K562 (cell line): ENCODE results near the gene SCRN1. TPM values are rescaled to one million over a fixed set of nuclear protein-coding genes. Genes with fewer than 3 reads are reported as not detected.

Source experiments
- ATAC-seq: fragments of 200-7000 bp; cut with Tn5 transposase; 3 replicates; pipeline ENCODE4 v1.9.1; 2020; ENCODE audit warnings: moderate library complexity
- BruUV-seq: library from RNA; stranded (reverse); fragments of 400-500 nt; replicated peaks from 2 replicates; lab custom pipeline; 2021; lab: Mats Ljungman, UMichigan
- CTCF ChIA-PET: fragments of 300-600 bp; formaldehyde crosslinking; extraction: SDS; loops from one replicate; lab custom pipeline; 2021; ENCODE audit warnings: low intra/inter-chr PET ratio; lab: Yijun Ruan, JAX
- POLR2A ChIA-PET: fragments of 300-600, 350-650 bp; sonication (Branson Sonifier 250); formaldehyde crosslinking; extraction: SDS; loops from one replicate; lab custom pipeline; 2021; ENCODE audit warnings: antibody characterized with exemption, inconsistent platforms; lab: Yijun Ruan, JAX
- DNase-seq, 4 experiments: peaks; one replicate each; pipeline versions ENCODE4 v3.0.0 to v3.0.0-alpha.2; 2011 to 2018; ENCODE audit warnings: low spot score in 3 of 4, mixed read lengths in 3 of 4; ENCODE audit errors: extremely low read depth in 1 of 4
- FAIRE-seq: peaks from 2 replicates; lab custom pipeline; 2011; peaks lifted over from hg19 to GRCh38; lab: Jason Lieb, UNC
- H2AFZ ChIP-seq: 2 replicates; pipeline ENCODE4 v1.6.0; 2011; ENCODE audit warnings: low read depth, low read length, control low read depth, inconsistent platforms
- H3K27ac ChIP-seq: fragments of 200-600 bp; 3 replicates; pipeline ENCODE4 v1.8.0; 2011; ENCODE audit warnings: low read depth, mild to moderate bottlenecking, control low read depth, inconsistent platforms, low read length, moderate library complexity, mixed read lengths; ENCODE audit errors: extremely low read depth
- H3K27me3 ChIP-seq, 2 experiments: fragments of 300-600 bp in 1 of 2; 2 replicates in 1 of 2; 3 replicates in 1 of 2; pipeline versions ENCODE4 v1.6.0 to v1.8.0; 2011; ENCODE audit warnings: inconsistent platforms in 2 of 2, low read length in 2 of 2, mild to moderate bottlenecking in 1 of 2, mixed read lengths in 1 of 2, moderate library complexity in 1 of 2; ENCODE audit not compliant: control insufficient read depth in 2 of 2, insufficient read depth in 2 of 2
- H3K36me3 ChIP-seq: fragments of 300-600 bp; 3 replicates; pipeline ENCODE4 v1.8.0; 2011; ENCODE audit warnings: mild to moderate bottlenecking, low read length, inconsistent platforms; ENCODE audit not compliant: control insufficient read depth, insufficient read depth
- H3K4me1 ChIP-seq, 2 experiments: fragments of 200-600 bp in 1 of 2; replicated peaks in 1 of 2; 2 replicates in 1 of 2; 3 replicates in 1 of 2; pipeline versions ENCODE4 v1.5.1 to v1.8.0; 2011; ENCODE audit warnings: inconsistent platforms in 2 of 2, low read length in 2 of 2, mild to moderate bottlenecking in 1 of 2, mixed read lengths in 1 of 2, moderate library complexity in 1 of 2; ENCODE audit not compliant: control insufficient read depth in 2 of 2, insufficient read depth in 2 of 2
- H3K4me2 ChIP-seq: 2 replicates; pipeline ENCODE4 v1.6.1; 2011; ENCODE audit warnings: low read length, control low read depth, inconsistent platforms, mixed read lengths; ENCODE audit not compliant: insufficient read depth
- H3K4me3 ChIP-seq: fragments of 200-600 bp; sonication (generic), shearing (Covaris generic); 2 replicates; pipeline ENCODE4 v1.5.1; 2016; ENCODE audit warnings: control low read depth, inconsistent platforms
- H3K79me2 ChIP-seq: fragments of 200-600 bp; 3 replicates; pipeline ENCODE4 v1.8.0; 2011; ENCODE audit warnings: low read length, inconsistent platforms; ENCODE audit not compliant: control insufficient read depth, insufficient read depth
- H3K9ac ChIP-seq, 2 experiments: 2 replicates each; pipeline versions ENCODE4 v1.6.0 to v1.6.1; 2011; ENCODE audit warnings: low read depth in 2 of 2, low read length in 2 of 2, control low read depth in 1 of 2, inconsistent platforms in 1 of 2, mild to moderate bottlenecking in 1 of 2, mixed read lengths in 1 of 2; ENCODE audit not compliant: insufficient read depth in 1 of 2
- H3K9me1 ChIP-seq: one replicate; pipeline ENCODE4 v1.6.0; 2011; ENCODE audit warnings: inconsistent platforms, mild to moderate bottlenecking, low read length, moderate library complexity; ENCODE audit not compliant: control insufficient read depth, insufficient read depth
- H3K9me3 ChIP-seq: replicated peaks from 2 replicates; pipeline ENCODE4 v1.5.1; 2011; ENCODE audit warnings: low read depth, low read length, inconsistent platforms; ENCODE audit not compliant: control insufficient read depth, insufficient read depth
- H4K20me1 ChIP-seq: replicated peaks from 2 replicates; pipeline ENCODE4 v1.6.1; 2011; ENCODE audit warnings: low read length, inconsistent platforms, mixed read lengths; ENCODE audit not compliant: control insufficient read depth, insufficient read depth
- ATF4 ChIP-seq: fragments of 450-650 bp; formaldehyde crosslinking; IDR thresholded peaks from 2 replicates; pipeline ENCODE4 v1.4.0; 2022; ENCODE audit warnings: mild to moderate bottlenecking, moderate library complexity
- ELF4 ChIP-seq: fragments of 450-650 bp; formaldehyde crosslinking; IDR thresholded peaks from 2 replicates; pipeline ENCODE4 v1.4.0; 2022; ENCODE audit warnings: missing genetic modification characterization
- HOXB6 ChIP-seq: fragments of 250-450 bp; sonication (Bioruptor Pico); IDR thresholded peaks from 2 replicates; pipeline ENCODE4 v1.5.1; 2022; ENCODE audit warnings: mild to moderate bottlenecking, borderline replicate concordance
- NRF1 ChIP-seq, 2 experiments: fragments of 450-650 bp; IDR thresholded peaks in 1 of 2; conservative IDR thresholded peaks in 1 of 2; 2 replicates each; pipeline ENCODE4 v1.6.1; 2014; ENCODE audit warnings: mild to moderate bottlenecking in 2 of 2
- POLR3G ChIP-seq: IDR thresholded peaks from 2 replicates; pipeline ENCODE4 v1.6.1; 2011; ENCODE audit not compliant: insufficient read length, insufficient replicate concordance; ENCODE audit errors: extremely low read depth
- ZBTB8A ChIP-seq: fragments of 450-650 bp; IDR thresholded peaks from 2 replicates; pipeline ENCODE4 v1.6.1; 2018; ENCODE audit warnings: mild to moderate bottlenecking, moderate library complexity; ENCODE audit not compliant: partially characterized antibody
- ZC3H11A ChIP-seq: IDR thresholded peaks from 2 replicates; pipeline ENCODE4 v1.6.1; 2012; ENCODE audit warnings: low read depth, low read length, improper control_type of control experiment
- ZNF75A ChIP-seq: fragments of 450-650 bp; formaldehyde crosslinking; IDR thresholded peaks from 2 replicates; pipeline ENCODE4 v1.4.0; 2020; ENCODE audit warnings: mild to moderate bottlenecking
- WGBS: fragments of 100-300 bp; shearing (Covaris generic); methylation state at CpG from one replicate; pipeline ENCODE4 v1.1.6; 2016; ENCODE audit warnings: low coverage, mixed read lengths; ENCODE audit not compliant: insufficient coverage; ENCODE audit errors: missing lambda C conversion rate; 5-methylcytosine and 5-hydroxymethylcytosine counted together
- in situ Hi-C: fragments of 300-500 bp; cut with MboI; formaldehyde crosslinking; loops from 4 replicates; pipeline ENCODE4 v1.15.0; 2018; ENCODE audit warnings: inconsistent platforms, mixed read lengths
- intact Hi-C: fragments of 100-400 bp; cut with micrococcal nuclease; formaldehyde crosslinking; loops from 2 replicates; pipeline ENCODE4 v1.14.2; 2022
- polyA plus RNA-seq, 8 experiments: library from polyadenylated mRNA; depleted of rRNA in 4 of 8; stranded (reverse) in 5 of 8; unstranded in 3 of 8; fragments of >200 nt; fragmentation: Nextera tagmentation in 2 of 8; fragmentation: Illumina TruSeq in 1 of 8; extraction: Ambion mirVana in 2 of 8; extraction: Trizol in 1 of 8; gene quantifications; 2 replicates each; pipeline versions ENCODE4 v1.2.1 to v1.2.3, GENCODE V29; 2011 to 2014; ENCODE audit warnings: inconsistent platforms in 1 of 8, missing spikeins in 1 of 8
- total RNA-seq, 7 experiments: library from RNA; depleted of rRNA in 6 of 7; stranded (reverse); fragments of >200 nt in 6 of 7; fragmentation: Illumina TruSeq in 2 of 7; extraction: Trizol in 2 of 7; gene quantifications; 2 replicates each; pipeline versions ENCODE4 v1.2.1 to v1.2.3, GENCODE V29; 2011 to 2021; ENCODE audit warnings: low replicate concordance in 1 of 7

The SCRN1 gene
- total and polyA plus RNA-seq, 9 of the 15 experiments (the other 6 are each of a cell fraction or from before 2014, with no cell fraction given): 0.13 to 1.4 (median 0.20) TPM

DNA sequence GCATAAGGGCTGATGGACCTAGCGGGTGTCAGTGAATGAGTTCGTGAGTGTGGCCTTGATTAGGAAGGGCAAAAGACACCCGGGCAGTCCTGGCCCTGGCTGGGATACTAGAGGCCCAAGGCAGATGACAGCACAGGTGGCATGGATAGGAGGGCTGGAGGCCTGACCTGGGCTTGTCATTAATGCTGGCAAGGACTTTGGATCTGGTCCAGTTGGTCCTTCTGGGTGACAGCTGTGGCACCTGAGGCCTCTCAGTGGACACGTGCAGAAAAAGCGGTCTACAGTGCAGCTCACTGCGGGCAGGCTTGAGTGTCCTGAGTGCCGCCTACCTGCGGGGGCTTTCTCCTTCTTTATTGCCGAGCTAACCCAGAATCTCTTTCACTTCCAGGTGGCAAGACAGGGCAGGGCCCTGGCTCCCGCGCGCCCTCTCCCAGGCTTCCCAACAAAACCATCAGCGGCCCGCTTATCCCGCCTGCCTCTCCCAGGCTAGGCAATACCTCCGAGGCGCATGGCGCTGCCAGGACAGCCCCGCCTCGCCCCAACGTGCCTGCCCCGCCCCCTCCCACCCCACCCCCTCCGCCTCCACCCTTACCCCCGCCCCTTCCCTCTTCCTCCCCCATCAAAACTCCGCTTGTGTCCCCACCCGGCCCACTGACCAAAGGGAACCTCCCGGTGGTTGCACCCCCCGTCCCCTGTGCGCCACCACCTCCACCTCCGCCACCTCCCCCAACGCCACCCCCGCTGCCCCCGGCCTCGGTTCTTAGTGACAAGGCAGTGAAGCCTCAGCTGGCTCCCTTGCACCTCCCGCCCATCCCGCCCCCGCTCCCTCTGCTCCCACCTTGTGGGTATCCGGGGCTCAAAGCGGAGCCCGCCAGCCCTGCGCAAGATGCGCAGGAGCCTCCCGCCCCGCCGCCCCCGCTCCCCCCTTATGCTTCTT lies 105.9 kb downstream of the SCRN1 start:
- H2AFZ ChIP-seq: no peak overlapping the region
- POLR2A ChIA-PET: no interaction called here
- CTCF ChIA-PET: no interaction called here
- TF ChIP-seq ELF4 (CRISPR knock-in tag): no peak
- TF ChIP-seq NRF1 (conservative IDR thresholded peaks at IDR 0.05 in 1 of 2, IDR thresholded peaks at IDR 0.05 in 1 of 2): no peak
- no peak for TF ChIP-seq ZNF75A (CRISPR knock-in tag)
- no peak for TF ChIP-seq HOXB6 (CRISPR knock-in tag)
- TF ChIP-seq ZBTB8A: no peak
- TF ChIP-seq POLR3G: no peak
- no peak for TF ChIP-seq ATF4 (CRISPR knock-in tag)
- TF ChIP-seq ZC3H11A: no peak
- no peak overlapping the region for H3K27ac ChIP-seq
- H4K20me1 ChIP-seq: no peaks in the 10 kb centered on the region
- in situ Hi-C loops (no loop called here), intact Hi-C loops (no loop called here)
- H3K9ac ChIP-seq: no peak overlapping the region
- H3K9me1 ChIP-seq: no peaks in the 10 kb centered on the region
- no peak overlapping the region for H3K4me3 ChIP-seq
- no peak overlapping the region for H3K4me2 ChIP-seq
- H3K9me3 ChIP-seq: no peaks in the 10 kb centered on the region
- ATAC-seq (no peak), FAIRE-seq (no peak), DNase-seq (no peak)
- H3K4me1 ChIP-seq: no peaks in the 10 kb centered on the region
- 66% methylated on average over 17 of the region's 46 CpGs for WGBS
- H3K79me2 ChIP-seq: no peaks in the 10 kb centered on the region
- no peaks in the 10 kb centered on the region for H3K27me3 ChIP-seq
- no TSS peak for BruUV-seq
- no peaks in the 10 kb centered on the region for H3K36me3 ChIP-seq
